Hepatocyte (in vitro differentiated cells): Measurements from ENCODE around the gene ATG14.

Experiments used
- CTCF ChIP-seq: fragments of 200-600 bp; sonication (generic); IDR thresholded peaks from 2 replicates; pipeline ENCODE4 v1.5.1; 2016; ENCODE audit warnings: antibody characterized with exemption, mild to moderate bottlenecking; ENCODE audit not compliant: poor library complexity
- EZH2 ChIP-seq: fragments of 200-600 bp; sonication (generic); IDR thresholded peaks from 2 replicates; pipeline ENCODE4 v1.6.1; 2016; ENCODE audit warnings: antibody characterized with exemption, mild to moderate bottlenecking, borderline replicate concordance

- TF ChIP-seq CTCF (no peak), EZH2 (no peak)
Observed at GRCh38 chr14:55427439-55427838, 15.8 kb upstream of the ATG14 start.
